ENCODE measurements around the gene TMCC2.
A peak's percentile ranks its signal among the peaks of the same experiment; 100 is the strongest.

Gene TMCC2

GRCh38 chr1:205240569-205240968, 12.8 kb downstream of the TMCC2 start:
- no peak for DNase-seq (ENCODE audit: low read depth in 2 of 2)

- no peak for DNase-seq (ENCODE audit: low read depth in 2 of 2)
These were observed 13.8 kb downstream of the TMCC2 start for GRCh38 chr1:205241366-205242030.

GRCh38 chr1:205243350-205244191, 15.8 kb downstream of the TMCC2 start:
- DNase-seq (ENCODE audit: low read depth in 2 of 2) = no peak

- no peak for DNase-seq (ENCODE audit: low read depth in 2 of 2)
These were observed 16.6 kb downstream of the TMCC2 start for GRCh38 chr1:205244384-205244783.

- DNase-seq (ENCODE audit: low read depth in 2 of 2) = no peak
These were observed 17.4 kb downstream of the TMCC2 start for GRCh38 chr1:205245096-205245495.

GRCh38 chr1:205246351-205247119, 18.8 kb downstream of the TMCC2 start:
- no peak for DNase-seq (ENCODE audit: low read depth in 2 of 2)

GRCh38 chr1:205247130-205247921, 19.6 kb downstream of the TMCC2 start:
- DNase-seq (ENCODE audit: low read depth in 2 of 2) = no peak

- DNase-seq (ENCODE audit: low read depth in 2 of 2) = no peak
These were observed 21.3 kb downstream of the TMCC2 start for GRCh38 chr1:205248793-205249601.

GRCh38 chr1:205249651-205250050, 21.9 kb downstream of the TMCC2 start:
- no peak for DNase-seq (ENCODE audit: low read depth in 2 of 2)

GRCh38 chr1:205250699-205251098, 23.0 kb downstream of the TMCC2 start:
- no peak for DNase-seq (ENCODE audit: low read depth in 2 of 2)

GRCh38 chr1:205251576-205251975, 23.8 kb downstream of the TMCC2 start:
- DNase-seq (ENCODE audit: low read depth in 2 of 2) = no peak

GRCh38 chr1:205255941-205256780, 28.4 kb downstream of the TMCC2 start:
- DNase-seq (ENCODE audit: low read depth in 2 of 2) = peak; percentile 79 to 88

GRCh38 chr1:205256951-205257625, 29.3 kb downstream of the TMCC2 start:
- DNase-seq (ENCODE audit: low read depth in 2 of 2) = no peak

- DNase-seq (ENCODE audit: low read depth in 2 of 2) = no peak
These were observed 30.0 kb downstream of the TMCC2 start for GRCh38 chr1:205257735-205258134.

- no peak for DNase-seq (ENCODE audit: low read depth in 2 of 2)
These were observed 30.5 kb downstream of the TMCC2 start for GRCh38 chr1:205258261-205258691.

- no peak for DNase-seq (ENCODE audit: low read depth in 2 of 2)
These were observed 31.0 kb downstream of the TMCC2 start for GRCh38 chr1:205258719-205259118.

- DNase-seq (ENCODE audit: low read depth in 2 of 2) = no peak
These were observed 31.6 kb downstream of the TMCC2 start for GRCh38 chr1:205259324-205259832.

GRCh38 chr1:205259998-205260397, 32.3 kb downstream of the TMCC2 start:
- no peak for DNase-seq (ENCODE audit: low read depth in 2 of 2)

All from stimulated activated CD4-positive, alpha-beta T cell treated with anti-CD3 and anti-CD28 coated beads, Interleukin-4, amount 100 ng/mL, for 48 hours (primary cell).